Peyer's patch (tissue), 4 donors: ENCODE data around the gene INPP5A. TPM values are rescaled to one million over a fixed set of nuclear protein-coding genes. Genes with fewer than 3 reads are reported as not detected.

Source experiments
- DNase-seq, 3 donors: peaks; one replicate each; pipeline ENCODE4 v3.0.0-alpha.2; 2017 to 2019
- H3K27ac ChIP-seq, 4 donors: fragments of 200-600 bp; sonication (generic); one replicate each; pipeline ENCODE4 v1.5.1; 2016 to 2019
- H3K27me3 ChIP-seq, 2 donors: fragments of 200-600 bp; sonication (generic); one replicate each; pipeline ENCODE4 v1.5.1; 2019
- H3K36me3 ChIP-seq, 3 donors: fragments of 200-600 bp; sonication (generic); one replicate each; pipeline ENCODE4 v1.5.1; 2016 to 2019
- H3K4me1 ChIP-seq, 4 donors: fragments of 200-600 bp; sonication (generic); one replicate each; pipeline ENCODE4 v1.5.1; 2016 to 2019
- H3K4me3 ChIP-seq, 4 donors: fragments of 200-600 bp; sonication (generic); 1 replicate in 3 of 4; 2 replicates in 1 of 4; pipeline ENCODE4 v1.5.1; 2016 to 2019; ENCODE audit warnings: mild to moderate bottlenecking in 1 of 4
- H3K9me3 ChIP-seq, 4 donors: fragments of 200-600 bp; sonication (generic); one replicate each; pipeline ENCODE4 v1.5.1; 2016 to 2019; ENCODE audit warnings: mild to moderate bottlenecking in 1 of 4
- POLR2A ChIP-seq, 2 donors: fragments of 450-650 bp; IDR thresholded peaks; one replicate each; pipeline ENCODE4 v1.5.1; 2017; ENCODE audit warnings: antibody characterized with exemption in 2 of 2, mild to moderate bottlenecking in 2 of 2, moderate library complexity in 2 of 2
- total RNA-seq, 4 donors: library from RNA; depleted of rRNA; stranded (reverse); fragments of >200 nt; gene quantifications; one replicate each; pipeline ENCODE4 v1.1.0, GENCODE V29; 2016
- TF ChIP-seq, protein P1 (sequence below), 6 experiments: fragments of 450-650 bp in 4 of 6; fragments of 200-600 bp in 2 of 6; sonication (generic) in 1 of 6; IDR thresholded peaks; one replicate each; pipeline ENCODE4 v1.5.1; 2017 to 2019; ENCODE audit warnings: antibody characterized with exemption in 6 of 6, mild to moderate bottlenecking in 3 of 6, moderate library complexity in 1 of 6

INPP5A gene
- total RNA-seq, 4 donors from 2014 or later = 33.8 to 76.4 (median 38.1) TPM

DNA sequence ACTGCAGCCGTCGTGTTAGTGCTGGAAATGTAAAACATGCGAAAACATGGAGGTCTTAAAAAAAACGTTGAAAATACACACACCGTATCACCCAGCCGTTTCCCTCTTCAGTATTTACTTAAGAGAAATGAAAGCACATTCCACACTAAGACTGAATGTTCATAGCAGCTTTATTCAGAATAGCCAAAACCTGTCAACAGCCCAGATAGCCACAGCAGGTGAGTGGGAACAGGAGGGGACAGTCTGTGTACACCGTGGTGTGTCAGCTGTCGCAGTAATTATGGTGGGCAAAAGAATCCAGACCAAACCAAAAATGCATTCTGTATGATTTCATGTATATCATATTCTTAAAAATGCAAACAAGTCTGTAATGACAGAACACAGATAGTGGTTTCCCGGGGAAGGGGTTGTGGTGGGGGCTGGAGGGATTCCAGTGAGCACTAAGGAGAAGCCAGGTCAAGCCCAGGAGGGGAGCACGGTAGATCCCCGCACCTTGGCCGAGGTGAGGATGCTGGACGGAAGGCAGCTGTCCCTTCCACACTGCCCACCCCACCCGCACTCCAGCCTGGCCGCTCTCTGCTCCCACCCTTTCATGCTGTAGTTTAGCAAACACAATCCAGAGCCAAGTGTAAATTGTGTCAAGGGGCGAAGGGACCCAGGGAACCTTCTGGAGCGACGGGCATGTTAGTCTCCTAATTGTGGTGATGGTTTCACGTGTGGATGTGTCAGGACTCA is 124.8 kb downstream of the INPP5A start:
- Histone ChIP-seq H3K27ac (no peak overlapping the region), H3K4me1 (no peaks in the 10 kb centered on the region), H3K4me3 (no peak overlapping the region), H3K9me3 (no peaks in the 10 kb centered on the region), H3K36me3 (peaks cover 0 to 13% (median 0%) of the 10 kb centered on the region in 3 donors), H3K27me3 (no peaks in the 10 kb centered on the region)
- no peak for TF ChIP-seq POLR2A (IDR thresholded peaks at IDR 0.05)
- TF ChIP-seq, protein P1, sequence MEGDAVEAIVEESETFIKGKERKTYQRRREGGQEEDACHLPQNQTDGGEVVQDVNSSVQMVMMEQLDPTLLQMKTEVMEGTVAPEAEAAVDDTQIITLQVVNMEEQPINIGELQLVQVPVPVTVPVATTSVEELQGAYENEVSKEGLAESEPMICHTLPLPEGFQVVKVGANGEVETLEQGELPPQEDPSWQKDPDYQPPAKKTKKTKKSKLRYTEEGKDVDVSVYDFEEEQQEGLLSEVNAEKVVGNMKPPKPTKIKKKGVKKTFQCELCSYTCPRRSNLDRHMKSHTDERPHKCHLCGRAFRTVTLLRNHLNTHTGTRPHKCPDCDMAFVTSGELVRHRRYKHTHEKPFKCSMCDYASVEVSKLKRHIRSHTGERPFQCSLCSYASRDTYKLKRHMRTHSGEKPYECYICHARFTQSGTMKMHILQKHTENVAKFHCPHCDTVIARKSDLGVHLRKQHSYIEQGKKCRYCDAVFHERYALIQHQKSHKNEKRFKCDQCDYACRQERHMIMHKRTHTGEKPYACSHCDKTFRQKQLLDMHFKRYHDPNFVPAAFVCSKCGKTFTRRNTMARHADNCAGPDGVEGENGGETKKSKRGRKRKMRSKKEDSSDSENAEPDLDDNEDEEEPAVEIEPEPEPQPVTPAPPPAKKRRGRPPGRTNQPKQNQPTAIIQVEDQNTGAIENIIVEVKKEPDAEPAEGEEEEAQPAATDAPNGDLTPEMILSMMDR (IDR thresholded peaks at IDR 0.05) = no peak
- DNase-seq = peak in 1 of 3 donors; percentile 13

DNA sequence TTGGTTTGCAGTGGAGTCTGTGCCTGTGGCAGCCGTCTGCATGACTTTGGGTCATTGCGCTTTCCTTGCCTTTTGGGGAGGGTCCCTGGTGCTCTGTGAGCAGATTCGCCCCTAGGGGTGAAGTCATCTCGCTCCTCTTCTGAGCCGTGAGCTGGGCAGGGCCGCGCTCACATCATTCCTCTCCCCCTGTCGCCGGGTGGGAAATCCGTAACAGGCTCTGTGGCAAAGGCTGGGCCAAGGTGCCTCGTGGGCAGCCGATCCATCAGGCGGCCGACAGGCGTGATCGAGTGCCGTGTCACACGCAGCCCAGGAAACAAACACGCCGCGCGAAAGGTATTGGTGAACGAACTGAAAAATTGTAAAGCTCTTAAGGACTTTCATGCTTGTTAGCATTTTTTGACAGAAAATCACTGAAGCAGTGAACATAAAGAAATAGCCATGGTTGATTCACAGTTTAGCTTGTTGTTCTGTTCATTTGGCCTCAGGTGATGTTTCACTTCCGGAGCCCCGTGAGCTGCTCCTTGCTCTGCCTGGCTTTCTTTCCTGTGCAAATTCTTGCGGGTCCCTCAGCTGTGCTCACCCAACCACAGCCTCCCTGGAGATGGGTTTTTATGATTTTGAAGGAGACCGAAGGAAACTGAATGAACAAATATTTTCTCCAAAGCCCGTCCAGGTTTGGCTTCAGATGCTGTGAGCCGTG is 126.2 kb downstream of the INPP5A start:
- no peak overlapping the region for H3K27ac ChIP-seq
- H3K27me3 ChIP-seq = no peaks in the 10 kb centered on the region
- no peak overlapping the region for H3K4me3 ChIP-seq
- TF ChIP-seq, protein P1 (IDR thresholded peaks at IDR 0.05) = no peak
- no peak for TF ChIP-seq POLR2A (IDR thresholded peaks at IDR 0.05)
- H3K36me3 ChIP-seq = peaks cover 0 to 10% (median 0%) of the 10 kb centered on the region in 3 donors
- no peaks in the 10 kb centered on the region for H3K4me1 ChIP-seq
- no peaks in the 10 kb centered on the region for H3K9me3 ChIP-seq
- peak in 1 of 3 donors; percentile 27 for DNase-seq

DNA sequence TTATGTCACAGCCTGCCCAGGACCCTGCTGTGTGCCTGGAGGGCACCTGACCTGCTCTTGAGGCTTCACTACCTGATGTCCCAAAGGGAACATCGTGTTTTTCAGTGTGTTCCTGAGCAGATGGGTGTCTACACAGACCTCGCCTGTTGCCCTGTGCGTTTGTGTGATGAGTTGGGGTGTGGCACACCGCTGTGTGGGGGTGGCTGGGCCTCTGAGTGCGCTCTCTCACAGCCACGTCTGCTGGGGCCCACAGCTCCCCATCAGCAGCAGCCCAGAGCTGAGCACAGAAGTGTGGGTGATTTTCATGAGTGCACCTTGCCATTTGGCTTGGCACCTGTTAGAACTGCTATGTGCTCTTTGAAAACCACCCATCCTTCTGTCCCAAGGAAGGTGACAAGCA is 126.8 kb downstream of the INPP5A start:
- Histone ChIP-seq H3K4me1 (no peaks in the 10 kb centered on the region), H3K36me3 (peaks cover 0 to 4% (median 0%) of the 10 kb centered on the region in 3 donors), H3K27ac (no peak overlapping the region), H3K4me3 (no peak overlapping the region), H3K9me3 (no peaks in the 10 kb centered on the region), H3K27me3 (no peaks in the 10 kb centered on the region)
- no peak for TF ChIP-seq POLR2A (IDR thresholded peaks at IDR 0.05)
- TF ChIP-seq, protein P1 (IDR thresholded peaks at IDR 0.05) = no peak
- DNase-seq = peak in 1 of 3 donors; percentile 42

DNA sequence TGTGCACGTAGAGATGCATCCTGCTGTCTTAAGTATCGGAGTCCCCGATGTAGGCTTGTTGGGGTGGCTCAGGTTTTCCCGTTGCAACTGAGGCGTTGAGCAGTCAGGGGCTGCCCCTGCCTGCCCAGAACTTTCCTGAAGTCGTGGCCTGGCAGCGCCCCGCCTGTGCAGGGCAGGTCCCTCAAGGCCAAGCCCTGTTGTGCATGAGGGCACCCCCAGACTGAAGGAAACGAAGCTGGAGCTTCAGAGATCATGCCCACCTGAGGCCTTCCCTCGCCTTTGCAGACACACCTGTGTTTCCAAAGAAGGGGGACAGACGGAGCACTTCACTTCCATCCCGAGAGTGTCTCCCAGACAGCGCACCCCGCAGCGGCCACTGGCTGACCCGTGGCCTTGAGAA is 127.3 kb downstream of the INPP5A start:
- H3K36me3 ChIP-seq = no peaks in the 10 kb centered on the region
- H3K4me1 ChIP-seq = no peaks in the 10 kb centered on the region
- no peak overlapping the region for H3K27ac ChIP-seq
- no peaks in the 10 kb centered on the region for H3K9me3 ChIP-seq
- peak in 1 of 3 donors; percentile 23 for DNase-seq
- no peak overlapping the region for H3K4me3 ChIP-seq
- H3K27me3 ChIP-seq = no peaks in the 10 kb centered on the region
- TF ChIP-seq, protein P1 (IDR thresholded peaks at IDR 0.05) = no peak
- TF ChIP-seq POLR2A (IDR thresholded peaks at IDR 0.05) = no peak

DNA sequence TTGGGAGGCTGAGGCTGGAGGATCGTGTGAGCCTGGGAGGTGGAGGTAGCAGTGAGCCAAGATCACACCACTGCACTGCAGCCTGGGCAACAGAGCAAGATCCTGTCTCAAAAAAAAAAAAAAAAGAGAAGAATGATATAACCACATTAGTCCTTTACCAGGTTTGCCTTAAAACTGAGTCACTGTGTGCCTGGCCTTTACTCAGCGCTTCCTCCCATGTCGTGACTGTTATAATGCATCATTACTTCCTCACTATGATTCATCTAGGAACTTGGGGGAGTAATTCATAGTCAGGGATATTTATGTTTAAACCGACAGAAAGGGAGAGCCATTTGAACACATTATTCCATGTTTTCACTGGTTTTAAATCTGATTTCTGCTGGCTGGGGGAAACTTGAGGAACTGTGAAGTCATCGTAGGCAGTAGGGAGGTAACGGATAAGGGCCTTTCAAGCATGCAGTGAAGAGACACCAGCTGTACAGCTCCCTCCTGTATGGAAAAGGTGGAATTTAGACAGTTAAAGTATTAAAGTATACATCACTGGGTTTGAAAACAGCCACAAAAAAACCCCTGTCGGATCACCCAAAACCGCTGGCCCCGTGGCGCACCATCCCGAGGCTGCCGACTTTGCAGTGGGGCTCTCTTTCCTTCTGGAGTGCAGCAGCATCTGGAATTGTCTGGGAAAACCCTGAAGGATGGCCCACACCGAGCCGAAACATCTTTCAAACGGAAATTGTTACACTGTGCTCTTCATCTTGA is 128.5 kb downstream of the INPP5A start:
- no peaks in the 10 kb centered on the region for H3K4me1 ChIP-seq
- no peaks in the 10 kb centered on the region for H3K27me3 ChIP-seq
- H3K9me3 ChIP-seq = no peaks in the 10 kb centered on the region
- H3K4me3 ChIP-seq = no peak overlapping the region
- no peaks in the 10 kb centered on the region for H3K36me3 ChIP-seq
- no peak for TF ChIP-seq POLR2A (IDR thresholded peaks at IDR 0.05)
- TF ChIP-seq, protein P1 (IDR thresholded peaks at IDR 0.05) = no peak
- no peak for DNase-seq
- H3K27ac ChIP-seq = no peak overlapping the region
